ENCODE results near the gene DNAH7.

- TF ChIP-seq, protein P1, sequence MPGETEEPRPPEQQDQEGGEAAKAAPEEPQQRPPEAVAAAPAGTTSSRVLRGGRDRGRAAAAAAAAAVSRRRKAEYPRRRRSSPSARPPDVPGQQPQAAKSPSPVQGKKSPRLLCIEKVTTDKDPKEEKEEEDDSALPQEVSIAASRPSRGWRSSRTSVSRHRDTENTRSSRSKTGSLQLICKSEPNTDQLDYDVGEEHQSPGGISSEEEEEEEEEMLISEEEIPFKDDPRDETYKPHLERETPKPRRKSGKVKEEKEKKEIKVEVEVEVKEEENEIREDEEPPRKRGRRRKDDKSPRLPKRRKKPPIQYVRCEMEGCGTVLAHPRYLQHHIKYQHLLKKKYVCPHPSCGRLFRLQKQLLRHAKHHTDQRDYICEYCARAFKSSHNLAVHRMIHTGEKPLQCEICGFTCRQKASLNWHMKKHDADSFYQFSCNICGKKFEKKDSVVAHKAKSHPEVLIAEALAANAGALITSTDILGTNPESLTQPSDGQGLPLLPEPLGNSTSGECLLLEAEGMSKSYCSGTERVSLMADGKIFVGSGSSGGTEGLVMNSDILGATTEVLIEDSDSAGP (CRISPR knock-in tag; IDR thresholded peaks at IDR 0.05) = no peak
- no peak for TF ChIP-seq EZH2 (IDR thresholded peaks at IDR 0.05; ENCODE audit: borderline replicate concordance, low read depth, low read length)
Observed at GRCh38 chr2:196036442-196036841, 32.2 kb downstream of the DNAH7 start.

All from K562 (cell line).